ENCODE measurements around the gene TBC1D14.

GRCh38 chr4:6874981-6875380, 34.6 kb upstream of the TBC1D14 start:
- TF ChIP-seq RFX5 (IDR thresholded peaks at IDR 0.05; ENCODE audit: low read depth, low read length) (no peak), POLR2A (IDR thresholded peaks at IDR 0.05; ENCODE audit: low read depth, low read length) (no peak), CTCF (conservative IDR thresholded peaks at IDR 0.05; ENCODE audit: low read depth, low read length) (no peak), RAD21 (IDR thresholded peaks at IDR 0.05; ENCODE audit: low read length) (no peak), CHD1 (IDR thresholded peaks at IDR 0.05; ENCODE audit: low read depth, low read length) (no peak), MAFK (IDR thresholded peaks at IDR 0.05; ENCODE audit: low read depth, low read length) (no peak), SMC3 (IDR thresholded peaks at IDR 0.05; ENCODE audit: low read depth, low read length) (no peak), NFE2L2 (IDR thresholded peaks at IDR 0.05; ENCODE audit: low read depth, low read length) (no peak), FOS (IDR thresholded peaks at IDR 0.05; ENCODE audit: low read depth, low read length) (no peak), CEBPB (IDR thresholded peaks at IDR 0.05; ENCODE audit: low read depth, low read length) (no peak)
